GM12878 (cell line): Measurements from ENCODE around the gene EPN1. TPM values are rescaled to one million over a fixed set of nuclear protein-coding genes. Genes with fewer than 3 reads are reported as not detected.

Experiments
- CBFB ChIP-seq: IDR thresholded peaks from 2 replicates; pipeline ENCODE4 v1.6.1; 2016; ENCODE audit warnings: antibody characterized with exemption, low read depth
- CBX3 ChIP-seq: fragments of 200-600 bp; sonication (generic); IDR thresholded peaks from 2 replicates; pipeline ENCODE4 v1.6.1; 2016; ENCODE audit warnings: low read depth, borderline replicate concordance
- EP300 ChIP-seq, 2 experiments: fragments of 150-350 bp in 1 of 2; IDR thresholded peaks; 2 replicates each; pipeline ENCODE4 v1.6.1; 2011 to 2012; ENCODE audit warnings: low read depth in 2 of 2, low read length in 2 of 2, borderline replicate concordance in 1 of 2, improper control_type of control experiment in 1 of 2, inconsistent platforms in 1 of 2; ENCODE audit not compliant: control insufficient read depth in 1 of 2
- HDAC2 ChIP-seq: fragments of 200-600 bp; sonication (generic); IDR thresholded peaks from 2 replicates; pipeline ENCODE4 v1.6.1; 2017
- KAT2A ChIP-seq: conservative IDR thresholded peaks from 2 replicates; pipeline ENCODE4 v1.6.1; 2011; ENCODE audit warnings: low read depth, low read length; ENCODE audit not compliant: control insufficient read depth
- MEF2A ChIP-seq: IDR thresholded peaks from 2 replicates; pipeline ENCODE4 v1.6.1; 2011; ENCODE audit warnings: low read depth, mild to moderate bottlenecking, low read length, moderate library complexity; ENCODE audit not compliant: insufficient read depth
- MYB ChIP-seq: fragments of 150-350 bp; IDR thresholded peaks from 2 replicates; pipeline ENCODE4 v1.6.1; 2014; ENCODE audit warnings: mild to moderate bottlenecking, low read depth, low read length, borderline replicate concordance
- NFXL1 ChIP-seq: fragments of 450-650 bp; IDR thresholded peaks from 2 replicates; pipeline ENCODE4 v1.6.1; 2017; ENCODE audit warnings: antibody characterized with exemption, mild to moderate bottlenecking, borderline replicate concordance
- SMAD5 ChIP-seq: IDR thresholded peaks from 2 replicates; pipeline ENCODE4 v1.6.1; 2016; ENCODE audit warnings: antibody characterized with exemption, low read depth
- SREBF2 ChIP-seq: IDR thresholded peaks from 2 replicates; pipeline ENCODE4 v1.6.1; 2012; ENCODE audit warnings: mild to moderate bottlenecking, low read length
- polyA plus RNA-seq, 11 experiments: library from polyadenylated mRNA; depleted of rRNA in 4 of 11; unstranded in 6 of 11; stranded (reverse) in 5 of 11; fragments of >200 nt; fragmentation: Nextera tagmentation in 4 of 11; fragmentation: Illumina TruSeq in 1 of 11; extraction: Ambion mirVana in 4 of 11; extraction: Trizol in 1 of 11; gene quantifications; 1 replicate in 1 of 11; 2 replicates in 10 of 11; pipeline versions ENCODE4 v1.2.1 to v1.2.3, GENCODE V29; 2011 to 2016; ENCODE audit warnings: inconsistent platforms in 2 of 11, missing spikeins in 2 of 11, low read depth in 1 of 11
- total RNA-seq, 4 experiments: library from RNA; depleted of rRNA in 3 of 4; stranded (reverse); fragments of >200 nt in 3 of 4; fragmentation: Illumina TruSeq in 1 of 4; extraction: Trizol in 1 of 4; gene quantifications; 2 replicates each; pipeline versions ENCODE4 v1.2.1 to v1.2.3, GENCODE V29; 2013 to 2021
- TF ChIP-seq, protein P1 (sequence below): fragments of 450-650 bp; formaldehyde crosslinking; IDR thresholded peaks from 2 replicates; pipeline ENCODE4 v1.5.0; 2022; ENCODE audit warnings: mild to moderate bottlenecking, missing genetic modification characterization
- TF ChIP-seq, protein P2 (sequence below): fragments of 450-650 bp; IDR thresholded peaks from 2 replicates; pipeline ENCODE4 v1.6.1; 2016; ENCODE audit warnings: mild to moderate bottlenecking
- TF ChIP-seq, protein P3 (sequence below): fragments of 450-650 bp; formaldehyde crosslinking; IDR thresholded peaks from 2 replicates; pipeline ENCODE4 v1.4.0; 2022; ENCODE audit warnings: mild to moderate bottlenecking, moderate library complexity
- TF ChIP-seq, protein P4 (sequence below): IDR thresholded peaks from 2 replicates; pipeline ENCODE4 v1.6.1; 2011; ENCODE audit warnings: mild to moderate bottlenecking, low read depth, low read length, moderate library complexity; ENCODE audit not compliant: insufficient replicate concordance
- TF ChIP-seq, protein P5 (sequence below): IDR thresholded peaks from 2 replicates; pipeline ENCODE4 v1.6.1; 2012; ENCODE audit warnings: low read depth, low read length, improper control_type of control experiment
- TF ChIP-seq, protein P6 (sequence below): fragments of 450-650 bp; IDR thresholded peaks from 2 replicates; pipeline ENCODE4 v1.6.1; 2014; ENCODE audit warnings: mild to moderate bottlenecking

The EPN1 gene
- total and polyA plus RNA-seq, 10 of the 15 experiments (the other 5 are each of a cell fraction or from before 2014, with no cell fraction given), result 0.11 to 88.5 (median 10.6) TPM

DNA sequence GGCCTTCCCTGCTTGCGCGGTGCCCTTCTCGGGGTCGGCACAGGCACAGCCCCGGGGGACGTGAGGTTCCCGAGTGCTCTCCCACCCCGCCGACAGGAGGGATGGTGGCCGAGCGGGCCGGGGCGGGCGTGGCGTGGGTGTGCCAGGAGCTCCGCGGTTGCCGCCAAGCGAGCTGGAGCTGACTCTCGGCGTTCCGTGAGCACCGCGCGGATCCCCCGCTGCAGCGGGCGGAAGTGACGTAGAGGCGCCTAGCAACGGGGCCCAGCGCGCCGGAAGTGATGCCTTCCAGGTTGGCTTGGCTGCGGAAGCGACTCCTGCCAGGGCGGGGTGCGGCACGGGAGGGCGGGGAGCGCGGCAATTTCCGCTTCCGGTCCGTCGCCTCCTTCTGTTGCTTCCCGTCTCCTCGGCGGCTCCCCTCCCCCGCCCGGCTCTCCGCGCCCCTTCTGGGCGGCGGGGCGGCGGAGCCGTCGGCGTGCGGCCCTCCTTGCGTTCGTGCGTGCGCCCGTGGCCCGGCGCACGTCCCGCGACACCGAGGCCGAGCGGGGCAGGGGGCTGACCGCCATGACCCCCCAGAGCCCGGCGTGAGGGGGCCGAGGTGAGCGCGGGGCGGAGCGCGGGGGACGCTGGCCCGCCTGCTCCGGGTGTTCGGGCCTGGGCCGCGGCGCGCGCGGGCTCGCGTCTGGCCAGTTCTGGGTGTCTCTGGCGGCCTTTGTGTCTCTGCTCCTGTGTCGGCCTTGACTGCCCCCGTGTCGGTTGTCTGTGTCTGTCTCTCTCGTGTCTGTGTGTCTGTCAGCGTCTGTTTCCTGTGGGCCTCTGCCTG lies at the start of gene EPN1 (continued):
- TF ChIP-seq, protein P1, sequence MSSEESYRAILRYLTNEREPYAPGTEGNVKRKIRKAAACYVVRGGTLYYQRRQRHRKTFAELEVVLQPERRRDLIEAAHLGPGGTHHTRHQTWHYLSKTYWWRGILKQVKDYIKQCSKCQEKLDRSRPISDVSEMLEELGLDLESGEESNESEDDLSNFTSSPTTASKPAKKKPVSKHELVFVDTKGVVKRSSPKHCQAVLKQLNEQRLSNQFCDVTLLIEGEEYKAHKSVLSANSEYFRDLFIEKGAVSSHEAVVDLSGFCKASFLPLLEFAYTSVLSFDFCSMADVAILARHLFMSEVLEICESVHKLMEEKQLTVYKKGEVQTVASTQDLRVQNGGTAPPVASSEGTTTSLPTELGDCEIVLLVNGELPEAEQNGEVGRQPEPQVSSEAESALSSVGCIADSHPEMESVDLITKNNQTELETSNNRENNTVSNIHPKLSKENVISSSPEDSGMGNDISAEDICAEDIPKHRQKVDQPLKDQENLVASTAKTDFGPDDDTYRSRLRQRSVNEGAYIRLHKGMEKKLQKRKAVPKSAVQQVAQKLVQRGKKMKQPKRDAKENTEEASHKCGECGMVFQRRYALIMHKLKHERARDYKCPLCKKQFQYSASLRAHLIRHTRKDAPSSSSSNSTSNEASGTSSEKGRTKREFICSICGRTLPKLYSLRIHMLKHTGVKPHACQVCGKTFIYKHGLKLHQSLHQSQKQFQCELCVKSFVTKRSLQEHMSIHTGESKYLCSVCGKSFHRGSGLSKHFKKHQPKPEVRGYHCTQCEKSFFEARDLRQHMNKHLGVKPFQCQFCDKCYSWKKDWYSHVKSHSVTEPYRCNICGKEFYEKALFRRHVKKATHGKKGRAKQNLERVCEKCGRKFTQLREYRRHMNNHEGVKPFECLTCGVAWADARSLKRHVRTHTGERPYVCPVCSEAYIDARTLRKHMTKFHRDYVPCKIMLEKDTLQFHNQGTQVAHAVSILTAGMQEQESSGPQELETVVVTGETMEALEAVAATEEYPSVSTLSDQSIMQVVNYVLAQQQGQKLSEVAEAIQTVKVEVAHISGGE (CRISPR knock-in tag), result peak; percentile 65
- TF ChIP-seq EP300 (IDR thresholded peaks at IDR 0.05; ENCODE audit: borderline replicate concordance in 1 of 2, control insufficient read depth in 1 of 2, low read depth in 2 of 2, low read length in 2 of 2), result no peak
- TF ChIP-seq CBX3, result no peak
- no peak for TF ChIP-seq SMAD5
- TF ChIP-seq NFXL1, result 0 out of 2 replicates have a peak, but pooled peaks have one; percentile 61
- TF ChIP-seq, protein P2, sequence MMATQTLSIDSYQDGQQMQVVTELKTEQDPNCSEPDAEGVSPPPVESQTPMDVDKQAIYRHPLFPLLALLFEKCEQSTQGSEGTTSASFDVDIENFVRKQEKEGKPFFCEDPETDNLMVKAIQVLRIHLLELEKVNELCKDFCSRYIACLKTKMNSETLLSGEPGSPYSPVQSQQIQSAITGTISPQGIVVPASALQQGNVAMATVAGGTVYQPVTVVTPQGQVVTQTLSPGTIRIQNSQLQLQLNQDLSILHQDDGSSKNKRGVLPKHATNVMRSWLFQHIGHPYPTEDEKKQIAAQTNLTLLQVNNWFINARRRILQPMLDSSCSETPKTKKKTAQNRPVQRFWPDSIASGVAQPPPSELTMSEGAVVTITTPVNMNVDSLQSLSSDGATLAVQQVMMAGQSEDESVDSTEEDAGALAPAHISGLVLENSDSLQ, result peak; percentile 54
- peak; percentile 48; the same call in 1 of the 2 replicates for TF ChIP-seq CBFB
- TF ChIP-seq MEF2A, result 0 out of 2 replicates have a peak, but pooled peaks have one; percentile 26
- no peak for TF ChIP-seq MYB
- TF ChIP-seq, protein P3, sequence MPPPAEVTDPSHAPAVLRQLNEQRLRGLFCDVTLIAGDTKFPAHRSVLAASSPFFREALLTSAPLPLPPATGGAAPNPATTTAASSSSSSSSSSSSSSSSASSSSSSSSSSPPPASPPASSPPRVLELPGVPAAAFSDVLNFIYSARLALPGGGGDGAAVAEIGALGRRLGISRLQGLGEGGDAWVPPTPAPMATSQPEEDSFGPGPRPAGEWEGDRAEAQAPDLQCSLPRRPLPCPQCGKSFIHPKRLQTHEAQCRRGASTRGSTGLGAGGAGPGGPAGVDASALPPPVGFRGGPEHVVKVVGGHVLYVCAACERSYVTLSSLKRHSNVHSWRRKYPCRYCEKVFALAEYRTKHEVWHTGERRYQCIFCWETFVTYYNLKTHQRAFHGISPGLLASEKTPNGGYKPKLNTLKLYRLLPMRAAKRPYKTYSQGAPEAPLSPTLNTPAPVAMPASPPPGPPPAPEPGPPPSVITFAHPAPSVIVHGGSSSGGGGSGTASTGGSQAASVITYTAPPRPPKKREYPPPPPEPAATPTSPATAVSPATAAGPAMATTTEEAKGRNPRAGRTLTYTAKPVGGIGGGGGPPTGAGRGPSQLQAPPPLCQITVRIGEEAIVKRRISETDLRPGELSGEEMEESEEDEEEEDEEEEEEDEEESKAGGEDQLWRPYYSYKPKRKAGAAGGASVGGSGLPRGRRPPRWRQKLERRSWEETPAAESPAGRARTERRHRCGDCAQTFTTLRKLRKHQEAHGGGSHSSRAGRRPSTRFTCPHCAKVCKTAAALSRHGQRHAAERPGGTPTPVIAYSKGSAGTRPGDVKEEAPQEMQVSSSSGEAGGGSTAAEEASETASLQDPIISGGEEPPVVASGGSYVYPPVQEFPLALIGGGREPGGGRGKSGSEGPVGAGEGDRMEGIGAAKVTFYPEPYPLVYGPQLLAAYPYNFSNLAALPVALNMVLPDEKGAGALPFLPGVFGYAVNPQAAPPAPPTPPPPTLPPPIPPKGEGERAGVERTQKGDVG (CRISPR knock-in tag), result no peak
- TF ChIP-seq, protein P4, sequence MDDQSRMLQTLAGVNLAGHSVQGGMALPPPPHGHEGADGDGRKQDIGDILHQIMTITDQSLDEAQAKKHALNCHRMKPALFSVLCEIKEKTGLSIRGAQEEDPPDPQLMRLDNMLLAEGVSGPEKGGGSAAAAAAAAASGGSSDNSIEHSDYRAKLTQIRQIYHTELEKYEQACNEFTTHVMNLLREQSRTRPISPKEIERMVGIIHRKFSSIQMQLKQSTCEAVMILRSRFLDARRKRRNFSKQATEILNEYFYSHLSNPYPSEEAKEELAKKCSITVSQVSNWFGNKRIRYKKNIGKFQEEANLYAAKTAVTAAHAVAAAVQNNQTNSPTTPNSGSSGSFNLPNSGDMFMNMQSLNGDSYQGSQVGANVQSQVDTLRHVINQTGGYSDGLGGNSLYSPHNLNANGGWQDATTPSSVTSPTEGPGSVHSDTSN, result no peak
- TF ChIP-seq SREBF2, result peak; percentile 63; the same call in 1 of the 2 replicates
- no peak for TF ChIP-seq HDAC2
- TF ChIP-seq, protein P5, sequence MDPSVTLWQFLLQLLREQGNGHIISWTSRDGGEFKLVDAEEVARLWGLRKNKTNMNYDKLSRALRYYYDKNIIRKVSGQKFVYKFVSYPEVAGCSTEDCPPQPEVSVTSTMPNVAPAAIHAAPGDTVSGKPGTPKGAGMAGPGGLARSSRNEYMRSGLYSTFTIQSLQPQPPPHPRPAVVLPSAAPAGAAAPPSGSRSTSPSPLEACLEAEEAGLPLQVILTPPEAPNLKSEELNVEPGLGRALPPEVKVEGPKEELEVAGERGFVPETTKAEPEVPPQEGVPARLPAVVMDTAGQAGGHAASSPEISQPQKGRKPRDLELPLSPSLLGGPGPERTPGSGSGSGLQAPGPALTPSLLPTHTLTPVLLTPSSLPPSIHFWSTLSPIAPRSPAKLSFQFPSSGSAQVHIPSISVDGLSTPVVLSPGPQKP, result peak; percentile 82
- TF ChIP-seq KAT2A, result no peak
- TF ChIP-seq, protein P6, sequence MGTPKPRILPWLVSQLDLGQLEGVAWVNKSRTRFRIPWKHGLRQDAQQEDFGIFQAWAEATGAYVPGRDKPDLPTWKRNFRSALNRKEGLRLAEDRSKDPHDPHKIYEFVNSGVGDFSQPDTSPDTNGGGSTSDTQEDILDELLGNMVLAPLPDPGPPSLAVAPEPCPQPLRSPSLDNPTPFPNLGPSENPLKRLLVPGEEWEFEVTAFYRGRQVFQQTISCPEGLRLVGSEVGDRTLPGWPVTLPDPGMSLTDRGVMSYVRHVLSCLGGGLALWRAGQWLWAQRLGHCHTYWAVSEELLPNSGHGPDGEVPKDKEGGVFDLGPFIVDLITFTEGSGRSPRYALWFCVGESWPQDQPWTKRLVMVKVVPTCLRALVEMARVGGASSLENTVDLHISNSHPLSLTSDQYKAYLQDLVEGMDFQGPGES, result no peak; the same call in 1 of the 2 replicates
